ENCODE data around the gene KRTAP3-1. TPM values are rescaled to one million over a fixed set of nuclear protein-coding genes. Genes with fewer than 3 reads are reported as not detected.
"Not testable (repeated sequence)": the region's sequence is repeated elsewhere in the genome, so short reads cannot be mapped to it uniquely, and the experiment has no call there.

Gene KRTAP3-1
- polyA plus RNA-seq, 3 donors from 2014 or later = not detected

GRCh38 chr17:41009301-41009760, 403 bp upstream of the KRTAP3-1 start:
- H3K27ac Mint-ChIP-seq = no peak overlapping the region
- no peak for DNase-seq

GRCh38 chr17:41004397-41004796, 4.5 kb downstream of the KRTAP3-1 start:
- Mint-ChIP-seq H3K27ac (no peak overlapping the region), H3K9me3 (peaks cover 0 to 2% (median 0%) of the 10 kb centered on the region in 6 donors), H3K4me3 (no peak overlapping the region), H3K4me1 (no peaks in the 10 kb centered on the region), H3K36me3 (no peaks in the 10 kb centered on the region), H3K27me3 (ENCODE audit: low read depth in 3 of 3) (peaks cover 2 to 15% (median 3%) of the 10 kb centered on the region in 3 donors)
- no peak for DNase-seq

More at GRCh38 chr17:41009301-41009760, 403 bp upstream of the KRTAP3-1 start:
- Mint-ChIP-seq H3K27me3 (ENCODE audit: low read depth in 3 of 3) (peaks cover 0 to 2% (median 2%) of the 10 kb centered on the region in 3 donors), H3K4me1 (no peaks in the 10 kb centered on the region), H3K9me3 (peaks cover 0 to 2% (median 0%) of the 10 kb centered on the region in 6 donors), H3K36me3 (no peaks in the 10 kb centered on the region), H3K4me3 (no peak overlapping the region)

DNA sequence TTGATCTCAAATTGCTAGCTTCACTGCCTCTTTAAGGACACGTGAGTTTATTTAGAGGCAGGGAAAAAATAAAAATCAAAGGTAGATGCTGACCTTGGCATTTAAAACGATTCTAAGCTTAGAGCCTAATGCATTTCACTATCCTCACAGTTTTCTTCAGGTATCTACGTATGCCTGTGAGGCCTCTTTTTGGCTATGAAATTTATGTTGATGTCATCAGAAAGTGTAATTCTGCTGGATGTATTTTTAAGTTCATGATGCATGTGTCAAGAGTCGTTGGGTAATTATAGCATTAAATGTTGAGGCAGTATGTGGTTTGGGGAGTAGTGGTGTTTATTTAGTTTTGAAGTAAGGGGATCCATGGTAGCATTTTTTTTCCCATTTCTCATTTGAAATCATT, 5.0 kb downstream of the KRTAP3-1 start:
- Mint-ChIP-seq H3K36me3 (no peaks in the 10 kb centered on the region), H3K9me3 (peaks cover 0 to 5% (median 0%) of the 10 kb centered on the region in 6 donors), H3K27me3 (ENCODE audit: low read depth in 3 of 3) (peaks cover 2 to 17% (median 3%) of the 10 kb centered on the region in 3 donors), H3K4me3 (no peak overlapping the region), H3K4me1 (no peaks in the 10 kb centered on the region), H3K27ac (no peak overlapping the region)
- DNase-seq = no peak

GRCh38 chr17:41002814-41003213, 6.1 kb downstream of the KRTAP3-1 start:
- Mint-ChIP-seq H3K27me3 (ENCODE audit: low read depth in 3 of 3) (peaks cover 2 to 20% (median 5%) of the 10 kb centered on the region in 3 donors), H3K27ac (no peak overlapping the region), H3K4me1 (no peaks in the 10 kb centered on the region), H3K36me3 (no peaks in the 10 kb centered on the region), H3K9me3 (peaks cover 0 to 8% (median 0%) of the 10 kb centered on the region in 6 donors), H3K4me3 (no peak overlapping the region)
- DNase-seq = no peak

DNA sequence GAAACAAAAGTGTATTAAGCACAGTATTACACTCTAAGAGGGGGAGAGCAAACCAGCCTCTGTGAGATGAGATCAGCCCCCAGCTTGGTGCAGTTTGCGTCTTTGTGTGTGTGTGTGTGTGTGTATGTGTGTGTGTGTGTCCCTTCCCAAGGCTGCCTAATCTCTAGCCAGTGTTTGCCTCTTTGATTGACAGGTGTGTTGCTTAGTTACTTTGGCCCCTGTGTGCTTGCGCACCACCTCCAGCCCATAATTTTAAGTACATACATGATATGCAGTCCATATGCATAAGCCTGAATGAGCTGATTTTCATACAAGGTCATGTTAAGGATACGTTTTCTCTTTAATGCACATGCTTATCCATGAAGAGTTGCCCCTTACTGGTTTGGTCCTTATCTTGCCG, 7.1 kb downstream of the KRTAP3-1 start:
- Mint-ChIP-seq H3K36me3 (no peaks in the 10 kb centered on the region), H3K4me1 (no peaks in the 10 kb centered on the region), H3K4me3 (no peak overlapping the region), H3K9me3 (peaks cover 0 to 8% (median 0%) of the 10 kb centered on the region in 6 donors), H3K27me3 (ENCODE audit: low read depth in 3 of 3) (peaks cover 2 to 22% (median 8%) of the 10 kb centered on the region in 3 donors), H3K27ac (no peak overlapping the region)
- DNase-seq = no peak

DNA sequence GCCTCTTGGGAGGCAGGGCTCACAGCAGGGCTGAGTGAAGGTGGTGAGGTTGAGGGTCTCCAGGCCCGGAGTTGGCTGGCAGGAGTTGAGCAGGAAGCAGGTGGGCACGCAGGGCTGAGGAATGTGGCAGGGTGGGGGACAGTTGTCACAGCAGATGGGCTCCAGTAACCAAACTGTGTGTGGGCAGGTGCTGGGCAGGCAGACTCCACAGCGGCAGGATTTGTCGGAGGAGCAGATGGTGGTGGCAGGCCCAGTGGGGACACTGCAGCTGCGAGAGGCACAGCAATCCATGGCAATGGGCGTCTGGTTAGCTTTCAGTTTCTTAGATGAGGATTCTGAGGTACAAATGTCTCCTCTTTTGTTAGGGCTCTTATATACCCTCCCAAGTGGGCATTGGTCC, 9.4 kb downstream of the KRTAP3-1 start, which contains the start of gene KRTAP3-2:
Gene KRTAP3-2 (minus strand): TSS at position 344 of the 400 bp plus-strand sequence. CDS start 53 bp downstream, at position 291.
- not testable (repeated sequence) for H3K4me3 Mint-ChIP-seq, H3K27ac Mint-ChIP-seq, DNase-seq, H3K4me1 Mint-ChIP-seq, H3K9me3 Mint-ChIP-seq, H3K36me3 Mint-ChIP-seq
- peaks cover 8 to 28% (median 8%) of the 10 kb centered on the region in 3 donors for H3K27me3 Mint-ChIP-seq (ENCODE audit: low read depth in 3 of 3)

GRCh38 chr17:40997361-40997760, 11.6 kb downstream of the KRTAP3-1 start:
- H3K27ac Mint-ChIP-seq = no peak overlapping the region
- no peaks in the 10 kb centered on the region for H3K36me3 Mint-ChIP-seq
- H3K4me3 Mint-ChIP-seq = no peak overlapping the region
- no peaks in the 10 kb centered on the region for H3K4me1 Mint-ChIP-seq
- DNase-seq = no peak
- peaks cover 8 to 26% (median 18%) of the 10 kb centered on the region in 3 donors for H3K27me3 Mint-ChIP-seq (ENCODE audit: low read depth in 3 of 3)
- H3K9me3 Mint-ChIP-seq = peaks cover 0 to 5% (median 0%) of the 10 kb centered on the region in 6 donors

DNA sequence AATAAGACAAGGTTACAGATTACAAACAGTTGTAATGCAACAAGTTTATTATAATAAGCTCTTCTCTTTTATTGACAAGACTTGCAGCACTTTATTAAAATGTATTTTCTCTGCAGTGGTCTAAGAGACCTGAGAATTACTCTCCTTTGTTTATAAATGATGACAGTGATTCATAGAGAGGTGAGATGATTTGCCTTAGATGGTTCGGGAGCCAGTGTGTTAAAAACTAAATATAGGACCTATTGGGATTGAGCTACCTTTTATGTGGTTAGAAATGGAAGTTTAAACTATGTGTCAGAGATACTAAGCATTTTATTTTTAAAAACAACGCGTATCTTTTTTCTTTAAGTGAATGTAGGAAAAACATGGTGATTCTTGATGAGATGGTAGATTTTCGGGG, 12.1 kb downstream of the KRTAP3-1 start:
- Mint-ChIP-seq H3K36me3 (no peaks in the 10 kb centered on the region), H3K27me3 (ENCODE audit: low read depth in 3 of 3) (peaks cover 8 to 25% (median 18%) of the 10 kb centered on the region in 3 donors), H3K4me1 (no peaks in the 10 kb centered on the region), H3K9me3 (peaks cover 0 to 5% (median 0%) of the 10 kb centered on the region in 6 donors), H3K27ac (no peak overlapping the region), H3K4me3 (no peak overlapping the region)
- no peak for DNase-seq

- no peaks in the 10 kb centered on the region for H3K4me1 Mint-ChIP-seq
- no peak overlapping the region for H3K27ac Mint-ChIP-seq
- no peaks in the 10 kb centered on the region for H3K36me3 Mint-ChIP-seq
- H3K4me3 Mint-ChIP-seq = no peak overlapping the region
- no peak for DNase-seq
- peaks cover 8 to 22% (median 15%) of the 10 kb centered on the region in 3 donors for H3K27me3 Mint-ChIP-seq (ENCODE audit: low read depth in 3 of 3)
- peaks cover 0 to 5% (median 0%) of the 10 kb centered on the region in 6 donors for H3K9me3 Mint-ChIP-seq
Measured at GRCh38 chr17:40995116-40995515, 13.8 kb downstream of the KRTAP3-1 start.

DNA sequence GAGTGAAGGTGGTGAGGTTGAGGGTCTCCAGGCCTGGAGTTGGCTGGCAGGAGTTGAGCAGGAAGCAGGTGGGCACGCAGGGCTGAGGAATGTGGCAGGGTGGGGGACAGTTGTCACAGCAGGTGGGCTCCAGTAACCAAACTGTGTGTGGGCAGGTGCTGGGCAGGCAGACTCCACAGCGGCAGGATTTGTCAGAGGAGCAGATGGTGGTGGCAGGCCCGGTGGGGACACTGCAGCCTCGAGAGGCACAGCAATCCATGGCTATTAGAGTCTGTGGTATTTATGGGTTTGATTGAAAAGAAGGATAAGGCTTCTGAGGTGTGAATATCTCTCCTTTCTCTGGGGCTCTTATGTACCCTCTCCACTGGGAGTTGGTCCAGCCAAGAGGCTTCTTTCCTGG, 15.1 kb downstream of the KRTAP3-1 start, which contains the start of gene KRTAP3-3:
Gene KRTAP3-3 (minus strand): TSS at position 326 of the 400 bp plus-strand sequence. CDS start 67 bp downstream, at position 259.
- Mint-ChIP-seq H3K27ac (no peak within 1 kb of the TSS), H3K4me3 (no peak within 1 kb of the TSS), H3K9me3 (peaks cover 0 to 2% (median 0%) of the 10 kb centered on the region in 6 donors), H3K4me1 (no peaks in the 10 kb centered on the region), H3K27me3 (ENCODE audit: low read depth in 3 of 3) (peaks cover 8 to 18% (median 15%) of the 10 kb centered on the region in 3 donors), H3K36me3 (no peaks in the 10 kb centered on the region)
- DNase-seq = no peak

DNA sequence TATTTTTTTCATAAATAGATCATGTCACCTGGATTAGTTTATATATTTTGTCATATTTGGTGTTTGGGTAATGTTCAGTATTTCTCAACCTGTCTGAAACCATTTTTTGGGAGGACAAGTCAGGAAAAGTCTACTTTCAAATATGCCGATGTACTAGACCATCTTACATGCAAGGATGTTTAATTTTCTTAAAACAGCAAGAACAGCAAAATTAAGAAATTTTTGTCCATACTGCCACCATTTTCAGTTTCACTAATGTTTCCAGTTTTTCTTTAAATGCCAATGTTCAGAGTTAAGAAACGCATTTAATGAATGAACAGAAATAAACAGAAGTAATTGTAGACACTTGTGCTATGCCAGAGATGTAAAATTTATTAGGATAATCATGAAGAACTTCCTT, 15.8 kb downstream of the KRTAP3-1 start:
- Mint-ChIP-seq H3K27me3 (ENCODE audit: low read depth in 3 of 3) (peaks cover 8 to 16% (median 14%) of the 10 kb centered on the region in 3 donors), H3K9me3 (no peaks in the 10 kb centered on the region)
- no peak for DNase-seq

GRCh38 chr17:40992666-40993065, 16.3 kb downstream of the KRTAP3-1 start:
- Mint-ChIP-seq H3K4me1 (no peaks in the 10 kb centered on the region), H3K27ac (no peak overlapping the region), H3K9me3 (no peaks in the 10 kb centered on the region), H3K36me3 (no peaks in the 10 kb centered on the region), H3K4me3 (no peak overlapping the region), H3K27me3 (ENCODE audit: low read depth in 3 of 3) (peaks cover 8 to 16% (median 12%) of the 10 kb centered on the region in 3 donors)
- DNase-seq = no peak

More for the DNA sequence above, 15.8 kb downstream of the KRTAP3-1 start:
- Mint-ChIP-seq H3K4me3 (no peak overlapping the region), H3K27ac (no peak overlapping the region), H3K36me3 (no peaks in the 10 kb centered on the region), H3K4me1 (no peaks in the 10 kb centered on the region)

DNA sequence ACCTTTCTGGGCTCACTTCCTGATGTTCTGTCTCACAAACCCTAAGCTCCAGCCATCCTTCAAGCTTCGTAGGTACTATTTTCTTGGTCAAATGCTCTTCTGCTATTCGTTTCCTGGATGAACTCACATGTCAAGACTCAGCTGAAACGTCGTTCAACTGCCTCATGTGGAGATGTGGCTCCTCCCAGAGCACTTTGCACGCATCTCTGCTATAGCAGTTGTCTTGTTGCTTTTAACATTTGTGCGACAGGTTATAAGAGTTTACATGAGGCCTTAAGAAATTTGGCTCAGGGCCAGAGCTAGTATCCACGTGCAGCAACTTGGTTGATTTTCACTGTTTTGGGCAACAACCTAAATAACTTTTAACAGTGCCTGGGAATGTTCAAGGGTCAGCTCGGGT, 22.0 kb downstream of the KRTAP3-1 start:
- no peak overlapping the region for H3K4me3 Mint-ChIP-seq
- H3K36me3 Mint-ChIP-seq = no peaks in the 10 kb centered on the region
- H3K27ac Mint-ChIP-seq = no peak overlapping the region
- H3K27me3 Mint-ChIP-seq (ENCODE audit: low read depth in 3 of 3) = peaks cover 0 to 2% (median 2%) of the 10 kb centered on the region in 3 donors
- H3K4me1 Mint-ChIP-seq = no peaks in the 10 kb centered on the region
- no peak for DNase-seq
- no peaks in the 10 kb centered on the region for H3K9me3 Mint-ChIP-seq

DNA sequence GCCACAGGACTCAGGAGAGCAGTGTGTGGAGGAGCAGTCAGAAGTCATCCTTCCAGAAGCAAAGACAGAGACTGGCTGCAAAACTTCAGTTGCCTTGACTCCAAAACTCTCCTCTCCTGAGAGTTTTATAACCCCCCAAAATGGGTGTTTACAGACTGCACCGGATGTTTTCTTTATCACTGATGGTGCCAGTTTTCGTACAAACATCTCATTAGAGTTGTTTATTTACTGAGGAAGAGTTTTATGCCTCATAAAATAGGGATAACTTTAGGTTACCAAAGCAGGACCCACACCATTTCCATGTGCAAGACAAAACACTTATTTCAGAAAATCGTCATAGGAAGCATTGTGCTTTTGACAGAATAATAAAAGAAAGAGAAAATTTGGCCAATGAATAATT, 24.7 kb downstream of the KRTAP3-1 start, which contains the start of gene KRT40:
Gene KRT40 (minus strand): TSS at position 101 of the 400 bp plus-strand sequence. CDS start 53 bp downstream, at position 48.
- peaks cover 0 to 4% (median 4%) of the 10 kb centered on the region in 3 donors for H3K27me3 Mint-ChIP-seq (ENCODE audit: low read depth in 3 of 3)
- no peak for DNase-seq
- no peaks in the 10 kb centered on the region for H3K36me3 Mint-ChIP-seq
- H3K9me3 Mint-ChIP-seq = no peaks in the 10 kb centered on the region
- no peak within 1 kb of the TSS for H3K27ac Mint-ChIP-seq
- no peak within 1 kb of the TSS for H3K4me3 Mint-ChIP-seq
- no peaks in the 10 kb centered on the region for H3K4me1 Mint-ChIP-seq

GRCh38 chr17:40981115-40981514, 27.8 kb downstream of the KRTAP3-1 start:
- no peak overlapping the region for H3K4me3 Mint-ChIP-seq
- H3K9me3 Mint-ChIP-seq = no peaks in the 10 kb centered on the region
- DNase-seq = no peak
- H3K27ac Mint-ChIP-seq = no peak overlapping the region
- peaks cover 0 to 10% (median 2%) of the 10 kb centered on the region in 3 donors for H3K27me3 Mint-ChIP-seq (ENCODE audit: low read depth in 3 of 3)
- no peaks in the 10 kb centered on the region for H3K36me3 Mint-ChIP-seq
- H3K4me1 Mint-ChIP-seq = no peaks in the 10 kb centered on the region

Data from immature natural killer cell (primary cell).